Heart left ventricle (tissue), 16 donors: ENCODE measurements around the gene VAC14. TPM values are rescaled to one million over a fixed set of nuclear protein-coding genes. Genes with fewer than 3 reads are reported as not detected.

Source experiments
- ATAC-seq, 4 donors: fragments of 200-7000 bp; cut with Tn5 transposase; one replicate each; pipeline ENCODE4 v1.9.1; 2020 to 2022; ENCODE audit warnings: moderate library complexity in 4 of 4, mild to moderate bottlenecking in 3 of 4, moderate number of reproducible peaks in 1 of 4
- DNase-seq, 5 donors: peaks; one replicate each; pipeline ENCODE4 v3.0.0-alpha.2; 2020
- H3K27ac ChIP-seq, 12 donors: fragments of 200-600 bp; sonication (generic) in 4 of 12; one replicate each; pipeline versions ENCODE4 v1.5.0 to v1.8.0; 2016 to 2022; ENCODE audit warnings: mild to moderate bottlenecking in 2 of 12
- H3K27me3 ChIP-seq, 9 donors: fragments of 200-600 bp; sonication (generic) in 2 of 9; one replicate each; pipeline versions ENCODE4 v1.5.1 to v1.8.0; 2016 to 2022; ENCODE audit warnings: mild to moderate bottlenecking in 3 of 9
- H3K36me3 ChIP-seq, 9 donors: fragments of 200-600 bp; sonication (generic) in 2 of 9; one replicate each; pipeline versions ENCODE4 v1.5.0 to v1.8.0; 2018 to 2022; ENCODE audit warnings: mild to moderate bottlenecking in 2 of 9
- H3K4me1 ChIP-seq, 12 donors: fragments of 200-600 bp; sonication (generic) in 4 of 12; one replicate each; pipeline versions ENCODE4 v1.5.0 to v1.8.0; 2016 to 2022; ENCODE audit warnings: mild to moderate bottlenecking in 3 of 12
- H3K4me3 ChIP-seq, 12 donors: fragments of 200-600 bp; sonication (generic) in 4 of 12; one replicate each; pipeline versions ENCODE4 v1.5.0 to v1.8.0; 2017 to 2022; ENCODE audit warnings: mild to moderate bottlenecking in 9 of 12, moderate library complexity in 4 of 12
- H3K9me3 ChIP-seq, 12 donors: fragments of 200-600 bp; sonication (generic) in 4 of 12; one replicate each; pipeline versions ENCODE4 v1.5.0 to v1.8.0; 2016 to 2022; ENCODE audit warnings: mild to moderate bottlenecking in 1 of 12
- CTCF ChIP-seq, 12 donors: fragments of 200-600 bp; sonication (generic) in 4 of 12; IDR thresholded peaks; one replicate each; pipeline versions ENCODE4 v1.5.0 to v1.8.0; 2018 to 2022; ENCODE audit warnings: antibody characterized with exemption in 12 of 12, mild to moderate bottlenecking in 5 of 12
- POLR2A ChIP-seq, 2 donors: fragments of 450-650 bp; IDR thresholded peaks; one replicate each; pipeline ENCODE4 v1.6.1; 2017; ENCODE audit warnings: antibody characterized with exemption in 2 of 2, mild to moderate bottlenecking in 2 of 2, moderate library complexity in 2 of 2
- WGBS, 4 donors: extraction: QIAGEN DNeasy Blood & Tissue Kit in 2 of 4; methylation state at CpG; one replicate each; pipeline versions ENCODE4 v1.1.5 to v1.1.7; 2013 to 2018; 5-methylcytosine and 5-hydroxymethylcytosine counted together
- intact Hi-C, 10 donors: fragments of 100-400 bp; cut with DNase I; formaldehyde crosslinking; loops; one replicate each; pipeline versions ENCODE4 v1.11.1 to v1.14.2; 2022
- polyA plus RNA-seq, 2 donors: library from polyadenylated mRNA; stranded (reverse); fragments of 200-250 nt; gene quantifications; one replicate each; pipeline ENCODE4 v1.2.3, GENCODE V29; 2013
- total RNA-seq, 9 donors: library from RNA; depleted of rRNA in 2 of 9; stranded (reverse); fragments of >200 nt in 2 of 9; fragmentation: NEBNext Ultra II Directional in 3 of 9; extraction: Animal tissue kit (Norgen Biotek cat#: 25700) in 3 of 9; gene quantifications; one replicate each; pipeline versions ENCODE4 v1.1.0 to v1.2.4, GENCODE V29; 2016 to 2023
- donor health status: ischemic (EF 13 %, LVEDD 7.1; RV severe dilation, severe dysfunction).
- donor health status: healthy with polysubstance abuse.
- donor health status: DM: no; HTN: yes; CAD: no.
- donor health status: DM: no; HTN: no; CAD: no.
- donor health status: ischemic (EF 25% LVEDD 6.9; RV normal size, moderate dysfunction).
- donor health status: ischemic (EF 25% LVEDD 5.7; RV mildly dilated, moderate dysfunction).
- donor health status: healthy.
- donor health status: DM: yes; HTN: yes; CAD: no.
- donor health status: ischemic (EF 35%, LVEDD 5.7; RV mildly dilated, moderate dysfunction).
- donor health status: nonischemic (EF 11% LVEDD 7.7; RV severe dilation, severe dysfunction).
- donor health status: DM: yes; HTN: yes; CAD: no.
- donor health status: PGD.
- donor health status: ischemic (EF 29% LVEDD 5.4; RV normal size, mild dysfunction).
- donor health status: nonischemic (EF 23%, LVEDD 6.1; RV moderate dilation, normal function).

The VAC14 gene
- total and polyA plus RNA-seq, 11 donors: 13.9 to 48.0 (median 26.1) TPM

- intact Hi-C loops: loop anchor here in 5 of 10 donors (10.0 kb wide), 3 partner anchors 231 to 251 kb away; partner anchors contain the start of genes COG4 (in 3 of the 5) and SF3B3 (in 3 of the 5)
- Histone ChIP-seq H3K27me3 (no peaks in the 10 kb centered on the region), H3K27ac (no peak overlapping the region), H3K4me1 (peaks cover 0 to 5% (median 0%) of the 10 kb centered on the region in 12 donors), H3K9me3 (no peaks in the 10 kb centered on the region), H3K4me3 (no peak overlapping the region), H3K36me3 (peaks cover 0 to 86% (median 35%) of the 10 kb centered on the region in 9 donors)
- DNase-seq (no peak), ATAC-seq (no peak)
- WGBS, 4 donors: 89 to 94% (median 92%) methylated on average over 4 of the region's 4 CpGs
- TF ChIP-seq CTCF (IDR thresholded peaks at IDR 0.05) (no peak), POLR2A (IDR thresholded peaks at IDR 0.05) (no peak)
These were observed 25.6 kb downstream of the VAC14 start for GRCh38 chr16:70775399-70775798.

GRCh38 chr16:70774261-70774660 lies 26.7 kb downstream of the VAC14 start:
- Histone ChIP-seq H3K27ac (no peak overlapping the region), H3K36me3 (peaks cover 0 to 77% (median 23%) of the 10 kb centered on the region in 9 donors), H3K9me3 (no peaks in the 10 kb centered on the region), H3K27me3 (no peaks in the 10 kb centered on the region), H3K4me1 (peaks cover 0 to 5% (median 0%) of the 10 kb centered on the region in 12 donors), H3K4me3 (no peak overlapping the region)
- intact Hi-C loops: loop anchor here in 6 of 10 donors (5.0 to 10.0 kb wide), 4 partner anchors 97 to 249 kb away; partner anchors contain the start of genes COG4 (in 3 of the 6) and SF3B3 (in 3 of the 6)
- TF ChIP-seq POLR2A (IDR thresholded peaks at IDR 0.05): no peak
- TF ChIP-seq CTCF (IDR thresholded peaks at IDR 0.05): no peak
- DNase-seq (no peak), ATAC-seq (no peak)
- 90 to 94% (median 91%) methylated on average over 13 of the region's 13 CpGs for WGBS, 4 donors

GRCh38 chr16:70772493-70772892 lies 28.5 kb downstream of the VAC14 start:
- peak in 2 of 4 donors; percentile 23 to 47 for ATAC-seq
- DNase-seq: no peak
- H3K4me3 ChIP-seq: no peak overlapping the region
- TF ChIP-seq CTCF (IDR thresholded peaks at IDR 0.05) (no peak), POLR2A (IDR thresholded peaks at IDR 0.05) (no peak)
- H3K4me1 ChIP-seq: peaks cover 0 to 5% (median 0%) of the 10 kb centered on the region in 12 donors
- H3K36me3 ChIP-seq: peaks cover 0 to 76% (median 10%) of the 10 kb centered on the region in 9 donors
- no peaks in the 10 kb centered on the region for H3K27me3 ChIP-seq
- whole genome bisulfite sequencing, 4 donors: 54 to 75% (median 62%) methylated on average over 1 of the region's 1 CpG
- intact Hi-C loops: loop anchor here in 6 of 10 donors (5.0 to 10.0 kb wide), 4 partner anchors 95 to 248 kb away; partner anchors contain the start of genes COG4 (in 3 of the 6) and SF3B3 (in 3 of the 6)
- H3K27ac ChIP-seq: no peak overlapping the region
- H3K9me3 ChIP-seq: no peaks in the 10 kb centered on the region

GRCh38 chr16:70770626-70771552 lies 30.1 kb downstream of the VAC14 start:
- H3K4me1 ChIP-seq: peaks cover 0 to 5% (median 0%) of the 10 kb centered on the region in 12 donors
- intact Hi-C loops: loop anchor here (2.0 to 10.0 kb wide), 6 partner anchors 90 to 246 kb away; partner anchors contain the start of genes COG4 (in 3 of the 10) and SF3B3 (in 3 of the 10)
- DNase-seq: peak in 2 of 5 donors; percentile 35 to 50
- no peak overlapping the region for H3K27ac ChIP-seq
- H3K4me3 ChIP-seq: no peak overlapping the region
- TF ChIP-seq POLR2A (IDR thresholded peaks at IDR 0.05): no peak
- peak; percentile 89 to 99 (median 95) for TF ChIP-seq CTCF (IDR thresholded peaks at IDR 0.05)
- H3K9me3 ChIP-seq: no peaks in the 10 kb centered on the region
- peak in 3 of 4 donors; percentile 55 to 80 (median 69) for ATAC-seq
- peaks cover 0 to 79% (median 13%) of the 10 kb centered on the region in 9 donors for H3K36me3 ChIP-seq
- no peaks in the 10 kb centered on the region for H3K27me3 ChIP-seq
- WGBS, 4 donors: 45 to 53% (median 46%) methylated on average over 15 of the region's 15 CpGs
